Neuronal stem cell (in vitro differentiated cells): Measurements from ENCODE around the gene MXD3.

Experiments used
- DNase-seq: peaks from one replicate; pipeline ENCODE4 v3.0.0-alpha.2; 2013; ENCODE audit warnings: low spot score
- H2AFZ ChIP-seq: one replicate; pipeline ENCODE4 v1.6.1; 2013; ENCODE audit warnings: mild to moderate bottlenecking, low read length, inconsistent platforms
- H2AK5ac ChIP-seq: 2 replicates; pipeline ENCODE4 v1.6.1; 2013; ENCODE audit warnings: low read depth, mild to moderate bottlenecking, inconsistent platforms, low read length, moderate library complexity, mixed read lengths
- H2BK120ac ChIP-seq: 2 replicates; pipeline ENCODE4 v1.6.1; 2013; ENCODE audit warnings: low read depth, mild to moderate bottlenecking, inconsistent platforms, low read length, moderate library complexity, mixed read lengths
- H2BK12ac ChIP-seq: one replicate; pipeline ENCODE4 v1.6.1; 2013; ENCODE audit warnings: low read length, inconsistent platforms
- H2BK15ac ChIP-seq: 2 replicates; pipeline ENCODE4 v1.6.1; 2013; ENCODE audit warnings: mild to moderate bottlenecking, low read length, inconsistent platforms, mixed read lengths
- H2BK5ac ChIP-seq: one replicate; pipeline ENCODE4 v1.6.1; 2013; ENCODE audit warnings: inconsistent platforms, mild to moderate bottlenecking, low read length, moderate library complexity
- H3K14ac ChIP-seq: one replicate; pipeline ENCODE4 v1.6.1; 2013; ENCODE audit warnings: low read length, inconsistent platforms
- H3K18ac ChIP-seq: 2 replicates; pipeline ENCODE4 v1.6.1; 2013; ENCODE audit warnings: low read length, inconsistent platforms
- H3K23ac ChIP-seq: 2 replicates; pipeline ENCODE4 v1.6.1; 2013; ENCODE audit warnings: low read depth, mild to moderate bottlenecking, mixed read lengths, low read length, inconsistent platforms; ENCODE audit not compliant: poor library complexity
- H3K27ac ChIP-seq: replicated peaks from 3 replicates; pipeline ENCODE4 v1.5.1; 2013; ENCODE audit warnings: low read length, inconsistent platforms
- H3K27me3 ChIP-seq, 3 experiments: 2 replicates each; pipeline ENCODE4 v1.6.1; 2013; ENCODE audit warnings: low read length in 3 of 3, mild to moderate bottlenecking in 2 of 3, inconsistent platforms in 1 of 3, low read depth in 1 of 3, mixed read lengths in 1 of 3, moderate library complexity in 1 of 3; ENCODE audit not compliant: control insufficient read depth in 3 of 3, insufficient read depth in 3 of 3
- H3K36me3 ChIP-seq, 2 donors: replicated peaks in 1 of 2; 2 replicates each; pipeline ENCODE4 v1.6.1; 2013; ENCODE audit warnings: low read length in 2 of 2; ENCODE audit not compliant: control insufficient read depth in 2 of 2, insufficient read depth in 2 of 2
- H3K4ac ChIP-seq: 2 replicates; pipeline ENCODE4 v1.6.1; 2013; ENCODE audit warnings: inconsistent platforms, mild to moderate bottlenecking, low read length, moderate library complexity
- H3K4me1 ChIP-seq, 2 donors: 1 replicate in 1 of 2; 2 replicates in 1 of 2; pipeline ENCODE4 v1.6.1; 2013; ENCODE audit warnings: low read length in 2 of 2, low read depth in 1 of 2; ENCODE audit not compliant: control insufficient read depth in 2 of 2, insufficient read depth in 1 of 2
- H3K4me2 ChIP-seq: one replicate; pipeline ENCODE4 v1.6.1; 2013; ENCODE audit warnings: mild to moderate bottlenecking, low read length, inconsistent platforms; ENCODE audit not compliant: insufficient read depth, poor library complexity, severe bottlenecking
- H3K4me3 ChIP-seq, 2 donors: 2 replicates each; pipeline ENCODE4 v1.5.1; 2013; ENCODE audit warnings: low read length in 2 of 2, mild to moderate bottlenecking in 2 of 2, inconsistent platforms in 1 of 2, moderate library complexity in 1 of 2
- H3K79me1 ChIP-seq: one replicate; pipeline ENCODE4 v1.6.1; 2013; ENCODE audit warnings: low read depth, mild to moderate bottlenecking, inconsistent platforms, low read length, moderate library complexity
- H3K9ac ChIP-seq: one replicate; pipeline ENCODE4 v1.6.1; 2013; ENCODE audit warnings: mild to moderate bottlenecking, low read depth, low read length, inconsistent platforms; ENCODE audit not compliant: poor library complexity
- H3K9me3 ChIP-seq, 2 donors: replicated peaks in 1 of 2; 2 replicates each; pipeline versions ENCODE3 to v1.6.1; 2013; ENCODE audit warnings: low read length in 2 of 2, mild to moderate bottlenecking in 2 of 2, inconsistent platforms in 1 of 2, low read depth in 1 of 2, mixed read lengths in 1 of 2, moderate library complexity in 1 of 2; ENCODE audit not compliant: control insufficient read depth in 2 of 2, insufficient read depth in 1 of 2
- H4K8ac ChIP-seq: one replicate; pipeline ENCODE4 v1.6.1; 2013; ENCODE audit warnings: low read depth, mild to moderate bottlenecking, inconsistent platforms, low read length, moderate library complexity
- H4K91ac ChIP-seq: one replicate; pipeline ENCODE4 v1.6.1; 2013; ENCODE audit warnings: low read length, low read depth, mild to moderate bottlenecking, inconsistent platforms; ENCODE audit not compliant: poor library complexity
- WGBS, 2 donors: extraction: QIAGEN DNeasy Blood & Tissue Kit; methylation state at CpG; one replicate each; pipeline ENCODE4 v1.1.7; 2013; ENCODE audit warnings: missing lambda C conversion rate in 2 of 2, mixed read lengths in 1 of 2; ENCODE audit not compliant: insufficient read length in 2 of 2, insufficient replicate concordance in 1 of 2; ENCODE audit errors: extremely low coverage in 2 of 2; 5-methylcytosine and 5-hydroxymethylcytosine counted together

Gene MXD3

DNA sequence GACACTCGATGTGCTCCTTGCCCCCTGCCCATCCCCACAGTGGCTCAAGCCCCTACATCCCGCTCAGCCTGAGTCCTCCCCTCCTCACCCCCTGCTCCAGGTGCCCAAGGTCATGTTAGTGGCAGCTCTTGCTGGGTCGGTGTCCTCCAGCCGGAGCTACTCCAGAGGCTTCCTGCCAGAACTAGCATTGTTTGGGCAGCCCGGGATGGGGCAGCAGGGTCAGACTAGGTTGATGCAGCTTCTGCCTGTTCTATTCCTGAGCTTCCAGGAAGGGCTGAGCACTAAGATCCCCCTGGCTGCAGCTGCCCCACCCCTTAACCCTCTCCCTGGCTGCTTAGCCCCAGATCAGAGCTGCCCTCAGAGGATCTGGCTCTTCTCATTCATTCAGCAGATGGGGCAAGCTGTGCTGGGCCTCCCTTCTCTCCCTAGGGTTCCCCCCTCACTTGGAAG is 46.7 kb upstream of the MXD3 start:
- Histone ChIP-seq H3K4ac (peak overlapping the region; percentile 7), H3K4me1 (peaks cover 5 to 42% of the 10 kb centered on the region in 2 donors), H3K36me3 (no peaks in the 10 kb centered on the region), H2BK5ac (peak overlapping the region; percentile 6), H2AK5ac (peak overlapping the region; percentile 53), H2AFZ (peak overlapping the region; percentile 85), H2BK120ac (no peak overlapping the region), H2BK12ac (no peak overlapping the region), H4K8ac (no peak overlapping the region), H3K14ac (no peak overlapping the region), H3K18ac (no peak overlapping the region), H3K4me3 (peak overlapping the region in 1 of 2 donors; percentile 4), H3K4me2 (no peak overlapping the region), H3K23ac (no peak overlapping the region), H2BK15ac (no peak overlapping the region), H3K9ac (peak overlapping the region; percentile 27), H4K91ac (no peak overlapping the region), H3K9me3 (no peaks in the 10 kb centered on the region), H3K79me1 (no peaks in the 10 kb centered on the region), H3K27ac (no peak overlapping the region), H3K27me3 (peaks cover 0 to 12% (median 9%) of the 10 kb centered on the region in 3 experiments)
- no peak for DNase-seq
- WGBS, 2 donors = no CpG with 5 or more reads among the region's 5 CpGs

DNA sequence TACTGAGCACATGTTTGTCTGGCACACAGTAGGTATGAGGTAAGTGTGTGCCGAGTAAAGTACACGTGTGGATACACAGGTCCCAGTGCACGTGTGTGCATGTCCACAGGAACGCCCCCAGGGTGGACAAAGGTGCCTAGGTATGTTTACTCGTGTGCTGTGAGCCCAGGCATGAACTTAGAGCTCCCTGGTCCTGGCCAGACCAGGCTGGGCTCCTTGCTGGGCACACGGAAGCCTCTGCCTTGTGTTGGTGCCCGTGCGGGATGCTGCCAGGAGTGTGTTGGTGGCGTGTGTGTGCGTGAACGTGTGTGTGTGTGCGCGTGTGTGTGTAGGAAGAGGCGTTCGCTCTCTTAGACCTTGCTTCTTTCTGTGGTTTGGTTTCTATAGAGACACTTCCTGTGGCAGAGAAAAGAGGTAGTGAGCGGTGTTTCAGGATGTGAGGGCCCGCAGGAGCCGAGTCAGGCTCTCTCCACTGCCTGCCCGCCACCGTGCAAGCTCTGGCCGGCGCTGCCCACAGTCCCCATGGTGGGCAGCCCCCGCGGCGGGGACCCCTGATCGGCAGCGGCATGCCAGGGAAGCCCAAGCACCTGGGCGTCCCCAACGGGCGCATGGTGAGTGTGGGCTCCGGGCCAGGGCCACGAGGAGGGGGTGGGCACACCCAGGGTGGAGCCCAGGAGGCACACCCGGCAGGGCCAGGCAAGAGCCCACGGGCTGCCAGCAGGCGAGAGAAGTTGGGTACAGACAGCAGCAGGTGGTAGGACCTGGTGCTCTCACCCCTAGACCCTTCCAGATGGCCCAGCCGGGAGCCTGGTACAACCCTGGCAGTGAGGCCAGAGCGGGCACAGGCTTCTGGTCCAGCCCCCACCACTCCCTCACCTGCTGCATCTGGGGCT is 46.0 kb upstream of the MXD3 start, which contains the start of gene RGS14:
Gene RGS14 (plus strand): TSS at position 466 of the 893 bp plus-strand sequence. CDS start 101 bp downstream, at position 567.
- Histone ChIP-seq H2BK5ac (peak within 1 kb of the TSS; percentile 6), H3K27ac (no peak within 1 kb of the TSS), H3K9me3 (no peaks in the 10 kb centered on the region), H2AFZ (peak within 1 kb of the TSS; percentile 85), H3K4me1 (peaks cover 5 to 37% of the 10 kb centered on the region in 2 donors), H2AK5ac (peak within 1 kb of the TSS; percentile 53), H3K23ac (peak within 1 kb of the TSS; percentile 60), H3K27me3 (peaks cover 0 to 12% (median 9%) of the 10 kb centered on the region in 3 experiments), H2BK12ac (peak within 1 kb of the TSS; percentile 46), H3K36me3 (no peaks in the 10 kb centered on the region), H2BK15ac (peak within 1 kb of the TSS; percentile 19), H3K4me2 (no peak within 1 kb of the TSS), H4K91ac (no peak within 1 kb of the TSS), H3K79me1 (no peaks in the 10 kb centered on the region), H4K8ac (no peak within 1 kb of the TSS), H3K4me3 (peak within 1 kb of the TSS in 1 of 2 donors; percentile 4), H3K4ac (peak within 1 kb of the TSS; percentile 7), H3K9ac (peak within 1 kb of the TSS; percentile 72), H3K14ac (no peak within 1 kb of the TSS), H3K18ac (no peak within 1 kb of the TSS), H2BK120ac (no peak within 1 kb of the TSS)
- no CpG with 5 or more reads among the region's 37 CpGs for WGBS, 2 donors
- DNase-seq = no peak

DNA sequence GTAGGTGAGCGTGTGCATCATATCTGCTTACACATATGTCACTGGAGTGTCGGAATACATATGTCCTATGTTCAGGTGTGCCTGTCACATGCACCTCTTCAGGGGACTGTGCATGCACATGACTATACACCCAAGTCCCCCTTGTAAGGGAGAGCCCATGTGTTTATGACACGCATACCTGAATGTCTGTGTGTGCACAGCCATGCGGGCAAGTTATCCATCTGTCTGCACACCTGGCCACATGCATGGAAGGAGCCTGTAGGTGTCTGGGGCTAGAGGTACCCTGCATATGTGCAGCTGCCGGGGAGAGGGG is 45.4 kb upstream of the MXD3 start:
- Histone ChIP-seq H3K27ac (no peak overlapping the region), H3K27me3 (peaks cover 0 to 12% (median 5%) of the 10 kb centered on the region in 3 experiments)
- no CpG with 5 or more reads among the region's 5 CpGs for WGBS, 2 donors

DNA sequence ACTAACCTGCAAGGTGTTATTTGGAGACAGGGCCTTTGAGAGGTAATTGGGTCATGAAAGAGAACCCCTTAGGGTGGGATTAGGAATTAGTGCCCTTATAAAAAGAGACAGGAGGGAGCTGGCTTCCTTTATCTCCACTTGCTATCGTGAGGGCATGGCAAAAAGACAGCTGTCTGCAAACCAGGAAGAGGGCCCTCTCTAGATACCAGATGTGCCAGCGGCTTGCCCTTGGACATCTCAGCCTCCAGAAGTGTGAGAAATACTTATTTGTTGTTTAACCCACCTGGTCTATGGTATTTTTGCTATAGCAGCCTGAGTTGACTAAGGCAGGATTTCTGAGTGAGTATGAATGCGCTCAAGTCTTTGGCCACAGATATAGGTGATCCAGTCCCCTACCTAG is 45.0 kb upstream of the MXD3 start:
- H3K9ac ChIP-seq = no peak overlapping the region
- H3K4me1 ChIP-seq = peaks cover 2 to 32% of the 10 kb centered on the region in 2 donors
- no peaks in the 10 kb centered on the region for H3K9me3 ChIP-seq
- DNase-seq = no peak
- no peak overlapping the region for H2BK120ac ChIP-seq
- no peak overlapping the region for H3K18ac ChIP-seq
- no peak overlapping the region for H2BK5ac ChIP-seq
- no peak overlapping the region for H2AK5ac ChIP-seq
- H3K14ac ChIP-seq = no peak overlapping the region
- no peak overlapping the region for H4K91ac ChIP-seq
- no peaks in the 10 kb centered on the region for H3K36me3 ChIP-seq
- no peak overlapping the region for H2BK15ac ChIP-seq
- no CpG with 5 or more reads among the region's 3 CpGs for WGBS, 2 donors
- H3K4ac ChIP-seq = no peak overlapping the region
- peaks cover 0 to 12% (median 4%) of the 10 kb centered on the region in 3 experiments for H3K27me3 ChIP-seq
- H2AFZ ChIP-seq = no peak overlapping the region
- H2BK12ac ChIP-seq = no peak overlapping the region
- H3K27ac ChIP-seq = no peak overlapping the region
- no peak overlapping the region for H3K4me3 ChIP-seq
- H4K8ac ChIP-seq = no peak overlapping the region
- no peaks in the 10 kb centered on the region for H3K79me1 ChIP-seq
- H3K23ac ChIP-seq = peak overlapping the region; percentile 23
- no peak overlapping the region for H3K4me2 ChIP-seq

More for the DNA sequence above, 45.4 kb upstream of the MXD3 start:
- peak overlapping the region; percentile 64 for H3K9ac ChIP-seq
- H3K4me1 ChIP-seq = peaks cover 2 to 32% of the 10 kb centered on the region in 2 donors
- H3K36me3 ChIP-seq = no peaks in the 10 kb centered on the region
- H3K4ac ChIP-seq = no peak overlapping the region
- H4K91ac ChIP-seq = no peak overlapping the region
- peak overlapping the region; percentile 85 for H2AFZ ChIP-seq
- H4K8ac ChIP-seq = no peak overlapping the region
- no peaks in the 10 kb centered on the region for H3K9me3 ChIP-seq
- H2BK5ac ChIP-seq = no peak overlapping the region
- no peak overlapping the region for H3K4me3 ChIP-seq
- H2BK12ac ChIP-seq = no peak overlapping the region
- H3K79me1 ChIP-seq = no peaks in the 10 kb centered on the region
- H3K23ac ChIP-seq = peak overlapping the region; percentile 23
- no peak overlapping the region for H3K14ac ChIP-seq
- H2BK15ac ChIP-seq = peak overlapping the region; percentile 19
- no peak overlapping the region for H3K4me2 ChIP-seq
- H3K18ac ChIP-seq = no peak overlapping the region
- no peak overlapping the region for H2BK120ac ChIP-seq
- H2AK5ac ChIP-seq = no peak overlapping the region
- DNase-seq = no peak
